ENCODE data around the gene TMEM62. TPM values are rescaled to one million over a fixed set of nuclear protein-coding genes. Genes with fewer than 3 reads are reported as not detected.
"Not testable (repeated sequence)": the region's sequence is repeated elsewhere in the genome, so short reads cannot be mapped to it uniquely, and the experiment has no call there.

TMEM62 gene
- total RNA-seq, 6 experiments from 2014 or later: 7.6 to 17.1 (median 9.6) TPM

DNA sequence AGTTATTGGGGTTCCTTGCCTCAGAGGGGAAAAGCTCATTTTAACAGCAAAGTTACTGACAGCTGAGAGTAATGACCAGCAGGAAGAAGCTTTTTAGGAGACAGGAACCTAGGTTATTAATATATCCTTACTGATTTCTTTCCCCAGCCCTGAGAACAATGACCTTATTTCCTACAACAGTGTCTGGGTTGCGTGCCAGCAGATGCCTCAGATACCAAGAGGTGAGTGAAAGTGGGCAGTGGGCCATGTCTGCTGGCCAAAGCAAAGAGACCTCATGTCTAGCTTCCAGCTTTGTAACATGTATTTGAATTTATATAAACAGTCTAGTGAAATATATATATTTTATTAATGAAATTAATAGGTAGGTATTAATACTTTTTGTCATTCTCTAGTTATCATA is 56.8 kb downstream of the TMEM62 start:
- H3K27ac ChIP-seq: no peak overlapping the region
- ATAC-seq (peak in 3 of 4 donors; percentile 19 to 46 (median 25)), DNase-seq (peak; percentile 61 to 75 (median 67))
- H3K36me3 ChIP-seq: peaks cover 5 to 57% (median 24%) of the 10 kb centered on the region in 4 donors
- no peaks in the 10 kb centered on the region for H3K9me3 ChIP-seq
- WGBS (ENCODE audit: insufficient coverage, low coverage, low lambda C conversion rate, missing lambda C conversion rate): 38% methylated on average over 1 of the region's 1 CpG
- intact Hi-C loops (cut with DNase I): no loop called here
- no peaks in the 10 kb centered on the region for H3K27me3 ChIP-seq
- H3K4me1 ChIP-seq: peaks cover 0 to 7% (median 3%) of the 10 kb centered on the region in 4 donors
- no peak overlapping the region for H3K4me3 ChIP-seq
- TF ChIP-seq CTCF (IDR thresholded peaks at IDR 0.05): no peak
- TF ChIP-seq POLR2A (IDR thresholded peaks at IDR 0.05): no peak

GRCh38 chr15:43193710-43194109 is 60.3 kb downstream of the TMEM62 start:
- 100% methylated on average over 2 of the region's 2 CpGs for WGBS (ENCODE audit: insufficient coverage, low coverage, low lambda C conversion rate, missing lambda C conversion rate)
- peaks cover 5 to 73% (median 24%) of the 10 kb centered on the region in 4 donors for H3K36me3 ChIP-seq
- H3K4me1 ChIP-seq: no peaks in the 10 kb centered on the region
- H3K9me3 ChIP-seq: no peaks in the 10 kb centered on the region
- TF ChIP-seq POLR2A (IDR thresholded peaks at IDR 0.05) (no peak), CTCF (IDR thresholded peaks at IDR 0.05) (no peak)
- H3K27ac ChIP-seq: no peak overlapping the region
- H3K4me3 ChIP-seq: no peak overlapping the region
- no peaks in the 10 kb centered on the region for H3K27me3 ChIP-seq
- intact Hi-C loops (cut with DNase I): no loop called here
- ATAC-seq: no peak
- DNase-seq: no peak

DNA sequence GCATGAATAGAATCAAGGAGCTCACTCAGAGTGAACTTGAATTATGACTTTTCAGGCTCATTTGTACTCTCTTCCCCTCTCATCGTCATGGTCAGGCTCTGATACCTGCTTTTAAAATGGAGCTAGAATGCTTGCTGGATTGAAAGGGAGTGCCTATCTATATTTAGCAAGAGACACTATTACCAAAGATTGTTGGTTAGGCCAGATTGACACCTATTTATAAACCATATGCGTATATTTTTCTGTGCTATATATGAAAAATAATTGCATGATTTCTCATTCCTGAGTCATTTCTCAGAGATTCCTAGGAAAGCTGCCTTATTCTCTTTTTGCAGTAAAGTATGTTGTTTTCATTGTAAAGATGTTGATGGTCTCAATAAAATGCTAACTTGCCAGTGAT is 61.4 kb downstream of the TMEM62 start:
- Histone ChIP-seq H3K4me3 (no peak overlapping the region), H3K36me3 (peaks cover 5 to 70% (median 24%) of the 10 kb centered on the region in 4 donors), H3K27me3 (no peaks in the 10 kb centered on the region), H3K9me3 (no peaks in the 10 kb centered on the region), H3K4me1 (no peaks in the 10 kb centered on the region), H3K27ac (no peak overlapping the region)
- 86% methylated on average over 2 of the region's 2 CpGs for WGBS (ENCODE audit: insufficient coverage, low coverage, low lambda C conversion rate, missing lambda C conversion rate)
- TF ChIP-seq POLR2A (IDR thresholded peaks at IDR 0.05) (no peak), CTCF (IDR thresholded peaks at IDR 0.05) (no peak)
- intact Hi-C loops (cut with DNase I): no loop called here
- ATAC-seq (no peak), DNase-seq (no peak)

GRCh38 chr15:43196760-43197548 is 63.6 kb downstream of the TMEM62 start:
- DNase-seq: no peak
- 95% methylated on average over 9 of the region's 10 CpGs for WGBS (ENCODE audit: insufficient coverage, low coverage, low lambda C conversion rate, missing lambda C conversion rate)
- Histone ChIP-seq H3K4me3 (no peak overlapping the region), H3K9me3 (no peaks in the 10 kb centered on the region), H3K4me1 (no peaks in the 10 kb centered on the region), H3K27ac (no peak overlapping the region), H3K36me3 (peaks cover 0 to 48% (median 15%) of the 10 kb centered on the region in 4 donors), H3K27me3 (no peaks in the 10 kb centered on the region)
- no peak for TF ChIP-seq POLR2A (IDR thresholded peaks at IDR 0.05)
- no peak for ATAC-seq
- intact Hi-C loops (cut with DNase I): no loop called here

DNA sequence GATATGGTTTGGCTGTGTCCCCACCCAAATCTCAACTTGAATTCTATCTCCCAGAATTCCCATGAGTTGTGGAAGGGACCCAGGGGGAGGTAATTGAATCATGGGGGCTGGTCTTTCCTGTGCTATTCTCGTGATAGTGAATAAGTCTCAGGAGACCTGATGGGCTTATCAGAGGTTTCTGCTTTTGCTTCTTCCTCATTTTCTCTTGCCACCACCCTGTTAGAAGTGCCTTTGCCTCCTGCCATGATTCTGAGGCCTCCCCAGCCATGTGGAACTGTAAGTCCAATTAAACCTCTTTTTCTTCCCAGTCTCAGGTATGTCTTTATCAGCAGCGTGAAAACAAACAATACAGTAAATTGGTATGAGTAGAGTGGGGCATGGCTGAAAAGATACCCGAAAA is 64.4 kb downstream of the TMEM62 start:
- 90% methylated on average over 3 of the region's 3 CpGs for WGBS (ENCODE audit: insufficient coverage, low coverage, low lambda C conversion rate, missing lambda C conversion rate)
- H3K9me3 ChIP-seq; intact Hi-C loops (cut with DNase I); DNase-seq; H3K27ac ChIP-seq; ATAC-seq; H3K4me1 ChIP-seq; H3K27me3 ChIP-seq; H3K4me3 ChIP-seq: not testable (repeated sequence)
- H3K36me3 ChIP-seq: peaks cover 0 to 40% (median 10%) of the 10 kb centered on the region in 4 donors

- H3K27ac ChIP-seq; H3K27me3 ChIP-seq; ATAC-seq; H3K4me1 ChIP-seq; H3K9me3 ChIP-seq; intact Hi-C loops (cut with DNase I); DNase-seq; H3K4me3 ChIP-seq: not testable (repeated sequence)
- H3K36me3 ChIP-seq: peaks cover 0 to 32% (median 5%) of the 10 kb centered on the region in 4 donors
- WGBS (ENCODE audit: insufficient coverage, low coverage, low lambda C conversion rate, missing lambda C conversion rate): 96% methylated on average over 3 of the region's 4 CpGs
Measured at GRCh38 chr15:43198556-43198955, 65.2 kb downstream of the TMEM62 start.

All from right lobe of liver (tissue), 6 donors.